GM21423 (cell line): Measurements from ENCODE around the gene CYBC1.

Source experiments
- ATAC-seq: cut with Tn5 transposase; IDR thresholded peaks from one replicate; pipeline ENCODE4 v1.9.1; 2021; ENCODE audit warnings: mild to moderate bottlenecking, moderate library complexity; ENCODE audit not compliant: unreplicated experiment

CYBC1 gene

GRCh38 chr17:82450357-82451106 is at the start of gene CYBC1:
Gene CYBC1, minus strand, starts transcription at chr17:82450752. Its CDS starts 1,498 bp downstream, at chr17:82449254.
- peak; percentile 69 for ATAC-seq

GRCh38 chr17:82497483-82498405 is 47.2 kb upstream of the CYBC1 start:
- ATAC-seq: peak; percentile 4

- ATAC-seq: peak; percentile 68
These were observed 46.2 kb upstream of the CYBC1 start for GRCh38 chr17:82496529-82497434.

GRCh38 chr17:82495844-82496528 is 45.4 kb upstream of the CYBC1 start:
- ATAC-seq: no peak

GRCh38 chr17:82494236-82495055 is 43.9 kb upstream of the CYBC1 start:
- ATAC-seq: peak; percentile 39

- no peak for ATAC-seq
These were observed 42.8 kb upstream of the CYBC1 start for GRCh38 chr17:82493226-82493781.

- no peak for ATAC-seq
These were observed 42.2 kb upstream of the CYBC1 start for GRCh38 chr17:82492643-82493225.

- ATAC-seq: no peak
These were observed 41.0 kb upstream of the CYBC1 start for GRCh38 chr17:82491533-82491932.

- ATAC-seq: no peak
These were observed 40.6 kb upstream of the CYBC1 start for GRCh38 chr17:82491196-82491530.

- no peak for ATAC-seq
These were observed 40.1 kb upstream of the CYBC1 start for GRCh38 chr17:82490512-82491195.

GRCh38 chr17:82489851-82490511 is 39.4 kb upstream of the CYBC1 start:
- ATAC-seq: no peak

- ATAC-seq: no peak
These were observed 38.6 kb upstream of the CYBC1 start for GRCh38 chr17:82489117-82489516.

- ATAC-seq: no peak
These were observed 37.4 kb upstream of the CYBC1 start for GRCh38 chr17:82487910-82488309.

- no peak for ATAC-seq
These were observed 35.9 kb upstream of the CYBC1 start for GRCh38 chr17:82486231-82487094.

GRCh38 chr17:82483836-82484235 is 33.3 kb upstream of the CYBC1 start:
- no peak for ATAC-seq

- ATAC-seq: no peak
These were observed 32.7 kb upstream of the CYBC1 start for GRCh38 chr17:82483204-82483660.

- no peak for ATAC-seq
These were observed 29.8 kb upstream of the CYBC1 start for GRCh38 chr17:82480318-82480717.
